ENCODE data around the gene DENND1A. TPM values are rescaled to one million over a fixed set of nuclear protein-coding genes. Genes with fewer than 3 reads are reported as not detected.

The DENND1A gene
- total and polyA plus RNA-seq, 2 of the 13 experiments (the other 11 are each of a cell fraction or from before 2014, with no cell fraction given): 14.8 to 30.1 TPM

- H3K79me2 ChIP-seq (ENCODE audit: insufficient read depth, low read length): no peaks in the 10 kb centered on the region
- FAIRE-seq (no peak), DNase-seq (ENCODE audit: low spot score) (no peak), ATAC-seq (no peak)
- H3K36me3 ChIP-seq (replicated peaks in 1 of 2; ENCODE audit: control insufficient read depth in 1 of 2, insufficient read depth in 2 of 2, low read length in 2 of 2): no peaks in the 10 kb centered on the region
- H3K27ac ChIP-seq (ENCODE audit: extremely low read length, insufficient read depth, low read length): no peak overlapping the region
- ChIA-PET POLR2A (no interaction called here), CTCF (ENCODE audit: low intra/inter-chr PET ratio, low total read pairs) (no interaction called here)
- in situ Hi-C loops (cut with HindIII; ENCODE audit: extremely low pct_ligation_motif_present, low pct_unique_long_range_greater_than_20kb): no loop called here
- WGBS (ENCODE audit: low lambda C conversion rate): 80% methylated on average over 3 of the region's 3 CpGs
- H3K9me3 ChIP-seq (ENCODE audit: low read length): no peaks in the 10 kb centered on the region
- peaks cover 44% of the 10 kb centered on the region for H3K4me1 ChIP-seq (ENCODE audit: insufficient read depth, low read length)
- H3K9ac ChIP-seq (ENCODE audit: insufficient read depth, low read depth, low read length): no peak overlapping the region
- intact Hi-C loops (cut with micrococcal nuclease; ENCODE audit: unreplicated experiment): loop anchor here (5.0 kb wide), 1 partner anchor 245 kb away; no protein-coding TSS in a partner anchor
- no peak overlapping the region for H3K4me2 ChIP-seq (ENCODE audit: low read depth, low read length)
- H2AFZ ChIP-seq (ENCODE audit: low read length): no peak overlapping the region
- no peak overlapping the region for H3K4me3 ChIP-seq (replicated peaks in 1 of 3; ENCODE audit: insufficient read depth in 1 of 3, low read depth in 2 of 3, low read length in 3 of 3)
- BruUV-seq (replicated peaks): no TSS peak
- H4K20me1 ChIP-seq (ENCODE audit: insufficient read depth, low read length): no peaks in the 10 kb centered on the region
- peaks cover 2 to 43% of the 10 kb centered on the region in 2 experiments; a peak in 3 of 5 replicates for H3K27me3 ChIP-seq (ENCODE audit: control insufficient read depth in 1 of 2, insufficient read depth in 2 of 2, low read length in 2 of 2)
- TF ChIP-seq GATA4 (IDR thresholded peaks at IDR 0.05; ENCODE audit: borderline replicate concordance, low read depth) (no peak), ARID2 (CRISPR knock-in tag; IDR thresholded peaks at IDR 0.05; ENCODE audit: borderline replicate concordance) (no peak), GPN1 (CRISPR knock-in tag; IDR thresholded peaks at IDR 0.05; ENCODE audit: borderline replicate concordance) (no peak), ZNF607 (CRISPR knock-in tag; IDR thresholded peaks at IDR 0.05; ENCODE audit: borderline replicate concordance) (no peak), NAIF1 (CRISPR knock-in tag; IDR thresholded peaks at IDR 0.05; ENCODE audit: borderline replicate concordance) (no peak), ATF4 (CRISPR knock-in tag; IDR thresholded peaks at IDR 0.05) (no peak), MNT (IDR thresholded peaks at IDR 0.05) (peak; percentile 26; the same call in 1 of the 2 replicates), AHDC1 (CRISPR knock-in tag; IDR thresholded peaks at IDR 0.05; ENCODE audit: borderline replicate concordance) (no peak), LCORL (IDR thresholded peaks at IDR 0.05) (no peak), LCORL (CRISPR knock-in tag; IDR thresholded peaks at IDR 0.05) (no peak), EP300 (IDR thresholded peaks at IDR 0.05; ENCODE audit: low read depth in 2 of 2, low read length in 2 of 2) (no peak), EP300 (CRISPR knock-in tag; IDR thresholded peaks at IDR 0.05; ENCODE audit: borderline replicate concordance) (no peak), SRY (CRISPR knock-in tag; IDR thresholded peaks at IDR 0.05) (no peak), ZNF709 (CRISPR knock-in tag; IDR thresholded peaks at IDR 0.05) (no peak), ZNF557 (CRISPR knock-in tag; IDR thresholded peaks at IDR 0.05) (no peak), MTA3 (CRISPR knock-in tag; IDR thresholded peaks at IDR 0.05) (no peak), AHR (CRISPR knock-in tag; IDR thresholded peaks at IDR 0.05) (no peak)
Observed at GRCh38 chr9:123346826-123347225, 583.1 kb downstream of the DENND1A start.
